GM18502 (cell line): ENCODE data around the gene GTF2H2C.
A peak's percentile ranks its signal among the peaks of the same experiment; 100 is the strongest.
"Not testable (repeated sequence)": the region's sequence is repeated elsewhere in the genome, so short reads cannot be mapped to it uniquely, and the experiment has no call there.

Experiments used
- ATAC-seq: cut with Tn5 transposase; IDR thresholded peaks from one replicate; pipeline ENCODE4 v1.9.1; 2021; ENCODE audit warnings: mild to moderate bottlenecking; ENCODE audit not compliant: unreplicated experiment, poor library complexity

The GTF2H2C gene

GRCh38 chr5:69559908-69560330 is at the start of gene GTF2H2C:
TSS of gene GTF2H2C (plus strand) at chr5:69560191. CDS start at chr5:69565133, 4,942 bp downstream.
- ATAC-seq: peak; percentile 97

DNA sequence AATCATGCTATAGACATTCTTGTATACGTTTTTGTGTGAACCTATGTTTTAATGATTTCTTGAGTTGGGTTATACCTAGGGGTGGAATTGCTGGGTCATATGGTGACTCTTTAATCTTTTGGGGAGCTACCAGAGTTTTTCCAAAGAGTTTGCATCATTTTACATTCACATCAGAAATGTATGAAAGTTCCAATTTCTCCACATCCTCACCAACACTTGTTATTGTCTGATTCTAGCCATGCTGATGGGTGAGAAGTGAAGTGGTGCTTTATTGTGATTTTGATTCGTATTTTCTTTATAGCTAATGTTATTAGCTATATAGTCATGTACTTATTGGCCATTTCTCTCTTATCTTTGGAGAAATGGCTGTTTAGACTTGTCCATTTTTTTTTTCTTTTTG is 49.3 kb upstream of the GTF2H2C start:
- ATAC-seq: no peak

GRCh38 chr5:69512740-69513260 is 47.2 kb upstream of the GTF2H2C start:
- ATAC-seq: no peak

DNA sequence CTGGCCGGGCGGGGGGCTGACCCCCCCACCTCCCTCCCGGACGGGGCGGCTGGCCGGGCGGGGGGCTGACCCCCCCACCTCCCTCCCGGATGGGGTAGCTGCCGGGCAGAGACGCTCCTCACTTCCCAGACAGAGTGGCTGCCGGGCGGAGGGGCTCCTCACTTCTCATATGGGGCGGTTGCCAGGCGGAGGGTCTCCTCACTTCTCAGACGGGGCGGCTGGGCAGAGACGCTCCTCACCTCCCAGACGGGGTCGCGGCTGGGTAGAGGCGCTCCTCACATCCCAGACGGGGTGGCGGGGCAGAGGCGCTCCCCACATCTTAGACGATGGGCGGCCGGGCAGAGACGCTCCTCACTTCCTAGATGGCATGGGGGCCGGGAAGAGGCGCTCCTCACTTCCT is 44.4 kb upstream of the GTF2H2C start:
- not testable (repeated sequence) for ATAC-seq

DNA sequence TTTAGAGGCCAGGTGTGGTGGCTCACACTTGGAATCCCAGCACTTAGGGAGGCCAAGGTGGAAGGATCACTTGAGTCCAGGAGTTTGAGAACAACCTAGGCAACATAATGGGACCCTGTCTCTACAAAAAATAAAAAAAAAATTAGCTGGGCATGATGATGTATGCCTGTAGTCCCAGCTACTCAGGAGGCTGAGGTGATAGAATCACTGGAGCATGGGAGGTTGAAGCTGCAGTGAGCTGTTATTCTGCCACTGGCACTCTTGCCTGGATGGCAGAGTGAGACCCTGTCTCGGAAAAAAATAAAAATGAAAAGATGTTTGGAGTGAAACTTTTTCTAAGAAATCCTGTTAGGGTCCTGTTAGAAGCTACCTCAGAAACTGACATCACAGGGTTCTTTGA is 43.2 kb upstream of the GTF2H2C start:
- ATAC-seq: no peak

- no peak for ATAC-seq
Observed at GRCh38 chr5:69517763-69518212, 42.2 kb upstream of the GTF2H2C start.

DNA sequence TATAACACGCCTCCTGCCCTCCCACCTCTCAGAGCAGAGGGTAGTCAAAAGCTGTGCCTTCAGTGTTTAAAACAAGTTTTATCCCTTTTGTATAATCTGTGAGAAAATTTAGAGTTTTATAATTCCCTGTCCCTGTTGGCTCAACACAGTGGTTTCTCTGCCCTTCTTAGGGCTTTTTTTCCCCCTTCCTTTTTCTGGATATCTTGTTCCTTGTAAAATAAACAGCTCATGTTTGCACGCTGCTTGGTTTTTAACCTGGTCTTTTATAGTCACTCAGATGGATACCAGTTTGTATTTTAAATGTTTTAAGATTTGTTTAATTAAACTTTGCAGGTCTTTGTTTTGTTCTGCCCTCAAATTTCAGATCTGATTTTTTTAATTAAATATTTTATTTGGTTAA is 40.7 kb upstream of the GTF2H2C start:
- no peak for ATAC-seq

GRCh38 chr5:69522035-69522434 is 38.0 kb upstream of the GTF2H2C start:
- no peak for ATAC-seq

DNA sequence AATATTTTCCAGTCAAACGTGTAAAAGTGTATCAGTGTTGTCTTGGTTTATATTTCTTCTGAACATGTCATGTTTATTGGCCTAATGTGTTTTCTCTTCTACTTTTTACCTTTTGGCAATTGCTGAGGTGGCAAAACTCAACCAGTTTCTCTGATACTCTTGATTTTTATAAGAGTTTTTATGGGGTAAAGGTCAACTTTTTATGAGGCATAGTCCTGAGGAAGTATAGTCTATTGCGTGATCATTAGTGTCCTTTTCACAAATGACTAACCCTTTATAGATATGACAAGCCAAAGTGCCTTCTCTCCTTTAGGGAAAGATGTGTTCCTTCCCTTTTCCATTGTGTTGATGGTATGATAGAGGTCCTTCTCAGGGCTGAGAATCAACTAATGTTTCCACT is 34.5 kb upstream of the GTF2H2C start:
- no peak for ATAC-seq

DNA sequence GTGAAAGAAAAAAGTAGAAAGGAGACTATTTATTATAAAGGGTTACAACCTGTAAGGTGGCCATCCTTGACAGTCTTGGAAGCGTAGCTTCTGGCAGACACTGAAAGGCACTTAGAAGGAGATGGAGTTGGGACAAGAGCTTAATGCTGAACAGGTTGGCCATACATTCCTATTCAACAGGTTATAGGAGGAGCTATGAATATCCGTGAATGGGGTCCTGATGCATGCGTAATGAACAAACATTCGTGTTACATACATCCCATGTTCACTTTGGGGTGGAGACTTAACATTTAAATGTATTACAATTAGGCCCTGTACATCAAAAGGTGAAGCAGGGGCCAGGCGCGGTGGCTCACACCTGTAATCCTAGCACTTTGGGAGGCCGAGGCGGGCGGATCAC is 33.3 kb upstream of the GTF2H2C start:
- ATAC-seq: no peak

DNA sequence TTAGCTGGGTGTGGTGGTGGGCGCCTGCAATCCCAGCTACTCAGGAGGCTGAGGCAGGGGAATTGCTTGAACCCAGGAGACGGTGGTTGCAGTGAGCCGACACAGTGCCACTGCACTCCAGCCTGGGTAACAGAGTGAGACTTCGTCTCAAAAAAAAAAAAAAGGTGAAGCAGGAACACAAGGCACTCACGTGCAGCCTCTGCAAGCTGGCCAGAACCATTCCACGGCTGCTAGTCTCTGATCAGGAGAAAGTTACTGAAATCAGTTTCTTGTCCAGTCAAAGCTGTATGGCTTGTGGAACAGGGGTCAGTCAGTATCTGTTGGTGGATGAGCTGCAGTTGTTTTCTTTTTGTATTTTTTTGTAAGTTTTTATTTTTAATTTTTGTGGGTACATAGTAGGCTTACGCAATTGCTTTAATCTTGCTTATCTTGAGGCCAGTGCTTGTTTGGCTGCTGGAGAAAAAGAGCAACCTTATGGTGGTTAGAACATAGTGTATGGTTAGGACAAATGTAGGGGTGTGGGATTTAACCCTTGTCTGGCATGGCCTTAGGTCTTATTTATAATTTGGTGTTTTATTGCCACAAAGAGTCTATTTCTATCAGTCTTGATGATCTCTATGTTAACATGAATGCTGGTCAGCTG is 32.7 kb upstream of the GTF2H2C start:
- ATAC-seq: no peak

GRCh38 chr5:69528035-69528434 is 32.0 kb upstream of the GTF2H2C start:
- no peak for ATAC-seq

DNA sequence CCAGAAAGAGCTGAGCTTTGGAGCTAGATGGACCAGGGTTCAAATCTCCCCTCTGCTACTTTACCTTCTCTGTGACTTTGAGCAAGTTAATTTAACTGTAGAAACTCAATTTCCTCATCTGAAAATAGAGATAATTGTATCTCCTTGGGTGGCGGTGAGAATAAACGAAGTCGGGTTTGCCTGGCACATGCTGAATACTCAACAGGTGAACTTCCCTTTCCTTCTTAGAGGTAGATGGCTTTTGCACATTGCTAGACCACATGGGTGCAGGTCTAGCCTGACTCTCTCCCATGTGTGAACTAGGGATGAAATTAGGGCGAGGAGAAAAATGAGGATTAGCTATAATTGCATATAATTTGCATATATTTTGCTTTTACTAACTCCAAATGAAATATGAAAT is 31.4 kb upstream of the GTF2H2C start:
- ATAC-seq: no peak

- ATAC-seq: no peak
Observed at GRCh38 chr5:69530561-69531405, 29.2 kb upstream of the GTF2H2C start.

GRCh38 chr5:69531406-69531801 is 28.6 kb upstream of the GTF2H2C start:
- no peak for ATAC-seq

DNA sequence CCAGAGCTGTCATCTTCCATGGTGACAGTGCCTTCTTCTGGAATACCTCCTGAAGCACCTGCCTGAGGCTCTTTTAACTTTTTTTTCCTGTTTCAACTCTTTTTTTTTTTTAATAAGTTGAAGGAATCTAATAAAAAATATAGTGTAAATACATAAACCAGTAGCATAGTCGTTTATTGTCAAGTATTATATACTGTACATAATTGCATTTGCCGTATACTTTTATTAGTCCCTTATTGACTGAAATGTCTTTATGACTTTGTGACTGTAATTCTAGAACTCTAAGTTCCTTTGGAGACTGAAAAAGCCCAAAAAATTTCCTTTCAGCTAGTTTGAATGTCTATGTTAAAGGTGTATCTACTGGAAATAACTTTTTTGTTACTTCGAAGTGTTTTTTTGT is 22.1 kb upstream of the GTF2H2C start:
- not testable (repeated sequence) for ATAC-seq

- not testable (repeated sequence) for ATAC-seq
Observed at GRCh38 chr5:69538735-69539134, 21.3 kb upstream of the GTF2H2C start.

DNA sequence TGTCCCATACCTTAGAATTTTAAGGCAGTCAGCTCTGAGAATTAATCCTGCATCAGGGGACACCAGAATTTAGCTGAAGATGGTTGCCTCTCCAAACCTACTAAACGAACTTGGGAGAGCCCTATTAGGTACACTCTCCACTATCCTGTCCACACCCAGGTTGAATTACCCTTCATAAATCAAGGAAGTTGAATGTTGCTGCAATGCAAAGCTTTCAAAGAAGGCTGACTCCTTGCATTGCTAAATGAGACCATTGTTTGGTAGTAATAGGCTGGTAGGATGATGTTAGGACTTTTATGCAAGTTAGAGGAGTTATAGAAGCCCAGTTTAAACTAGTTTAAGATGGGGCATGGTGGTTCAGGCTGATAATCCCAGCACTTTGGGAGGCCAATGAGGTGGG is 18.6 kb upstream of the GTF2H2C start:
- not testable (repeated sequence) for ATAC-seq

DNA sequence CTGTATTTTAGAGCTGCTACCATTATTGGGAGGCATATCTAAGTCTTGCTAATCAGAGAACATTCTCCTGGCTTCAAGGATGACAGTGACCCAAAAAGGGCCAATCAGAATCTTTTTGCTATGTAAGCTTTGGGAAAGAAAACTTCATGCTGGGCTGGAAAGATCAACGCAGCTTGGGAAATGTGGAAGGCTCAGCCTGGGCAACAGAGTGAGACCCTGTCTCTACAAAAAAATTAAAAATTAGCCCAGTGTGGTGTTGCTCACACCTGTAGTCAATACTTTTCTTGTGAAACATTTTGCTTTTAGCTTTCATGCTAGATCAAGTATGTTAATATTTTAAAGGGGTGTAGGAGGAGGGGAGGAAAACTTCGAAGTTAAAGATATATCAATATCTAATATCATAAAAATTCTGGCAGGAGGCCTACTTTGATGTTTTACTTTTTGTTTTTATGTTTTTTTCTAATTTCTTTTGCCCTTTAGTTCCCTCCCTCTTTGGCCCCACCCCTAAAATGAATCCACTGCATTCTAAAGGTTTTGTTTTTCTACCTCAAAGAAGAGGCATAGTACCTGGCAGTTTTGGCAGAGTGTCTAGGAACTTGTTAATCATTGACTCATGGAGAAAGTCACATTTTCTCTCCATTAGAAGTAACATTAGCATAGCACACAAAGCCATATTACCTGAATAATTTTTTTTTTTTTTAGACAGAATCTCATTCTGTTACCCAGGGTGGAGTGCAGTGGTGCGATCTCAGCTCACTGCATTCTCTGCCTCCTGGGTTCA is 17.0 kb upstream of the GTF2H2C start:
- not testable (repeated sequence) for ATAC-seq

DNA sequence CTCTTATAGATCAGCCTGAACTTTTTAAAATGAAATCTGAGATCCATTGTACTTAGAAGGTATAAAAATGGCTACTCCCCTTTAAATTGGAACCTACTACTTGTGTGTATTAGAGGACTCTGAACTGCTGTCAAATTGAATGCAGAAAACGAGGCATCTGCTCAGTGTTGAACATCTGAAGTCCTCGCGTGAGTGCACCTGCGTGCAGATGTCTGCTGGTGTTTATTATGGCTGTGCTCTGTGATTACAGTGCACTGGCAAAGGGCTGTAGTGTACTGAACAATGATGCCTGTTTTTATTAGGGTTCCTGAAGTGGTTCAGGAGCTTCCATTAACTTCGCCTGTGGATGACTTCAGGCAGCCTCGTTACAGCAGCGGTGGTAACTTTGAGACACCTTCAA is 15.4 kb upstream of the GTF2H2C start:
- not testable (repeated sequence) for ATAC-seq
